ENCODE results near the gene SUFU. TPM values are rescaled to one million over a fixed set of nuclear protein-coding genes. Genes with fewer than 3 reads are reported as not detected.
"Not testable (repeated sequence)": the region's sequence is repeated elsewhere in the genome, so short reads cannot be mapped to it uniquely, and the experiment has no call there.

SUFU gene
- polyA plus RNA-seq, 1 donor from 2014 or later: 5.0 TPM

DNA sequence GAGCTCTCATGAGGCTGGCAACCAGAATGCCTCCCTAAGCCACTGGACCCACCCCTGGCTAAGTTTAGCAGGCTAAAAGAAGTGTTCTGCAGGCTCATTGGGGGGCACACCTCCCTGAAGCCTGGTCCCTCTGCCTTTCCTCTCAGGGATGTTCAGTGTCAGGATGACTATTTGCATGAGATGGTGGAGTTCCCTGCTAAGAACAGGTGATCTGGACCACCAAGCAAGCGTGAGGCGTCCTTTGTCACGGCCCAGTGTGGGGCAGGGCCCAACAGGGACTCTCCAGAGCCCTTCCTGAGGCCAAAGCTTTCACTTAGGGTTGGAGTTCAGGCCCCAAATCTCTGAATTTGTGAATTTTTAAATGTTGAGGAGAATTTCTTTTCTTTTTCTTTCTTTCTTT, 12.0 kb downstream of the SUFU start:
- Mint-ChIP-seq H3K4me3 (no peak overlapping the region), H3K27ac (no peak overlapping the region), H3K27me3 (no peaks in the 10 kb centered on the region), H3K36me3 (peaks cover 6% of the 10 kb centered on the region), H3K4me1 (peaks cover 13 to 15% (median 15%) of the 10 kb centered on the region in 3 donors), H3K9me3 (no peaks in the 10 kb centered on the region)

DNA sequence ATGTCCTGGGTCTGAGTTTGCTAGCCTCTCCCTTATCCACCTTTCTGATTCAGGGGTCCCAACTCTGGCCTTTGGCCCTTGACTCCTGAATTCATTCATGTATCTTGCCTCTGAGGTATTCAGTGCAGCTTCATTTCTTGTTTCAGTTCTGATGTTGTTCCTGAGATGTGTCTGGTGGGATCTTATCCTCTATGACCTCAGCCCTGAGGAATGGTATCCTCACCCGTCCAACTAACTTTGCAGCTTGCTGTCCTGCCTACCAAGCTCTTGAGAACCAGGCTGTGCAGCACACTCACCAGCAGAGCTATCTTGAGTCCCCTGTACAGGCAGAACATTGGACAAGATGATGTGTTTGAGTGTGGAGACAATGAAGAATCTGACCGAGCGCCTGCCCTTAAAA, 13.8 kb downstream of the SUFU start:
- H3K36me3 Mint-ChIP-seq: peaks cover 6% of the 10 kb centered on the region
- H3K27me3 Mint-ChIP-seq: no peaks in the 10 kb centered on the region
- H3K9me3 Mint-ChIP-seq: no peaks in the 10 kb centered on the region
- peaks cover 0 to 5% (median 0%) of the 10 kb centered on the region in 3 donors for H3K4me1 Mint-ChIP-seq
- H3K4me3 Mint-ChIP-seq: no peak overlapping the region
- peak overlapping the region in 1 of 3 donors; percentile 60 for H3K27ac Mint-ChIP-seq

DNA sequence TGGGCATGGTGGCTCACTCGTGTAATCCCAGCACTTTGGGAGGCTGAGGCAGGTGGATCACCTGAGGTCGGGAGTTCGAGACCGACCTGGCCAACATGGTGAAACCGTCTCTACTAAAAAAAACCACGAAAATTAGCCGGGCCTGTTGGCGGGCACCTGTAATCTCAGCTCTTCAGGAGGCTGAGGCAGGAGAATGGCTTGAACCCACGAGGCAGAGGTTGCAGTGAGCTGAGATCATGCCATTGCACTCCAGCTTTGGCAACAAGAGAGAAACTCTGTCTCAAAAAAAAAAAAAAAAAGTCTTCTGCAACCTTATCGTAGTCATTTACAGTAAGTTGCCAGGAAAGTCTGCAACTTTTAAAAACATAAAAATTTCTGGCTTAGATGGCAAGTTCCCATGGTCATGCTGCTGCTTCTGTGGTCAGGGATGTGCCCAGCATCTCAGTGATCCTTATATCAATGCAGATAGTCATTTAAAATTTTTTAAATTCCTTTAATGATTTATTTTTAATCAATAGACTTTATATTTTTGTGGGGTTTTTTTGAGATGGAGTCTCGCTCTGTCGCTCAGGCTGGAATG, 15.6 kb downstream of the SUFU start:
- Mint-ChIP-seq H3K4me1 (peaks cover 0 to 5% (median 0%) of the 10 kb centered on the region in 3 donors), H3K9me3 (no peaks in the 10 kb centered on the region), H3K27ac (no peak overlapping the region), H3K27me3 (no peaks in the 10 kb centered on the region), H3K36me3 (peaks cover 6% of the 10 kb centered on the region), H3K4me3 (no peak overlapping the region)

DNA sequence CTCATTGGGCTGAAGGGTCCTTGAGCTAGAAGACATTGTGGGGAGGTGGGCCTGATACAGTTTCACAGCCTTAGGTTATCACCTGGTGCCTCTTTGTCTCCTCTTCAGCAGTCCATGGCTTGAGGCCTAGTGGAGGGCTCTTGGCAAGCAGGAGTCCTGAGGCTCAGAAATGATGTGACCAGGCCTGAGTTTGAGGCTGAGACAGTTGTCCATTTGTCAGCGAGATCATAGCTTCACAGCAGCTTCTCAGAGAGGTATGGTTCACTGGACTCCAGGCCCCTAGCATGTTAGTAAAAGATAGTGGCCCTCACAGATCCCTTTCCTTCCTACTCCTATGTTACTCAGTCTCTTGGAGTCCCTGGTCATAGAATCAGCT, 19.1 kb downstream of the SUFU start:
- Mint-ChIP-seq H3K27me3 (no peaks in the 10 kb centered on the region), H3K36me3 (peaks cover 7% of the 10 kb centered on the region), H3K9me3 (no peaks in the 10 kb centered on the region), H3K27ac (no peak overlapping the region), H3K4me1 (peaks cover 0 to 3% (median 0%) of the 10 kb centered on the region in 3 donors), H3K4me3 (no peak overlapping the region)

DNA sequence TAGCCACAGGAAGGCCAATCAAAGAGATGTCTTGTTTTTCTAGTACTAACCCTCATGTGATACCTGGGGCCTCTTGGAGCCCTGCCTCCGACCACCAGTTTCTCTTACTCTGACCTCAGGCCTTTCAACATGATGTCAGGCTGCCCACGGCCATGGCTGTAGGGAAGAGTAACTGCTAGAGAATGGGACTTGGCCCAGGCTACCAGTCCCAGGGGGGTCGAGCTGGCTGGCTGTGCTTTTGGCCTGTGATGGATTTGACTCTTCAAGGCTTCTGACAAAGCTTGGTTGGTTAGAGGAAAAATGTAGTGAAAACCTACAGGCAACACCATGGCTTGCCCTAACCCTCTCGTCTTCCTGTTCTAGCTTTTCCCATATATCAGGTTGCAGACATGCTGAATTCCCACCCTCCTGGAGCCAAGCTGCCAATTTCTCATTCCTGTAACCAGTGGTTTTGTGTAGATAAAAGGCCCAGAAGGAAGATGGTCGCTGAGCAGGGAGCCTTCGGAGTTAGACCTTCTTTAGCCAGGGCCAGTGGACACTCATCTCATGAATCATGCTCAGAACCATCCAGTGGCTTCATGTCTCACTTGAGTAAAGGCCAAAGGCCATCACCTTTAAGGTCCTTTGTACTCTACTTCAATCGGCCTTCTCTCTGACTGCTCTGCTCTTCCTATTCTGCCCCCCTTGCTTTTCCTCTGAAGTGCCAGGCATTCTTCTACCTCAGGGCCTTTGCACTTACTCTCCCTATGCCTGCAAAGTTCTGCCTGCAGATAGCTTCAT, 19.7 kb downstream of the SUFU start:
- Mint-ChIP-seq H3K9me3 (no peaks in the 10 kb centered on the region), H3K27ac (no peak overlapping the region), H3K4me1 (peaks cover 0 to 3% (median 0%) of the 10 kb centered on the region in 3 donors), H3K4me3 (no peak overlapping the region), H3K27me3 (no peaks in the 10 kb centered on the region), H3K36me3 (peaks cover 7% of the 10 kb centered on the region)

DNA sequence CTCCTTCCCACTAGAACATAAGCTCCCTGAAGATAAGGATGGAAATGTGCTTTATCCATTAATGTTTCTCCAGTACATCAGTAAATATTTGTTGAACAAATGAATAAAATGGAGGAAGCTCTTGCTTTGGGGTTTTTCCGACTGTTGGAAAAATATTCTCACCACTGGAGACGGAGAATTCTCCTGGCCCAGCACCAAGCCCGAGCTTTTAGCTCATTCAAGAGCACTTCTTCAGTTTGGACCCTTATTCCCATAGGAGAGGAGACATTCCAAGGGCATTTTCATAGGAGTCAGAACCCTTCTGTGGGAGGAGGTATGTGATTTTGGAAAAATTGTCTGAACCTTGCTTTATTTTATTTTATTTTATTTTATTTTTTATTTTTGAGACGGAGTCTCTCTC, 21.0 kb downstream of the SUFU start:
- no peak overlapping the region for H3K4me3 Mint-ChIP-seq
- H3K36me3 Mint-ChIP-seq: peaks cover 7% of the 10 kb centered on the region
- H3K9me3 Mint-ChIP-seq: no peaks in the 10 kb centered on the region
- H3K4me1 Mint-ChIP-seq: peaks cover 0 to 3% (median 0%) of the 10 kb centered on the region in 3 donors
- H3K27ac Mint-ChIP-seq: no peak overlapping the region
- no peaks in the 10 kb centered on the region for H3K27me3 Mint-ChIP-seq

DNA sequence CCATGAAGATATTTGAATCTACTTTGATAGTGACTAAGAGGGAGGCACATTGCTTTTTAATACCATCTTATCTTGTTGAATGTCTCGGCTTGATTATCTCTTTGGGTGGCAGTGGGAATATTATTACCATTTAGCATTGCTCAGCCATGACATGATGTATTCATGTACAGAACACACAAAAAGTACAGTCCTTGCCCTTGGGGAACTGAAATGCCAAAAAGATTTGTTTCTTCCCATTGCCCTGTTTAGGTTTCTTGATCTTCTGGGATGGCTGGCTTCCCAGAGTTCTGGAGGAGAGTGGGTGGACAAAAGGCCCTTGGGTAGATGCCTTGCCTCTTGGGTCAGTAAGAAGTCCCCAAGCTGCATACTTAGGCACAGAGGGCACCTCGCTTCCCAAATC, 23.8 kb downstream of the SUFU start:
- H3K27ac Mint-ChIP-seq: no peak overlapping the region
- H3K27me3 Mint-ChIP-seq: no peaks in the 10 kb centered on the region
- H3K9me3 Mint-ChIP-seq: no peaks in the 10 kb centered on the region
- H3K4me3 Mint-ChIP-seq: no peak overlapping the region
- H3K36me3 Mint-ChIP-seq: peaks cover 6% of the 10 kb centered on the region
- H3K4me1 Mint-ChIP-seq: peaks cover 0 to 1% (median 0%) of the 10 kb centered on the region in 3 donors

DNA sequence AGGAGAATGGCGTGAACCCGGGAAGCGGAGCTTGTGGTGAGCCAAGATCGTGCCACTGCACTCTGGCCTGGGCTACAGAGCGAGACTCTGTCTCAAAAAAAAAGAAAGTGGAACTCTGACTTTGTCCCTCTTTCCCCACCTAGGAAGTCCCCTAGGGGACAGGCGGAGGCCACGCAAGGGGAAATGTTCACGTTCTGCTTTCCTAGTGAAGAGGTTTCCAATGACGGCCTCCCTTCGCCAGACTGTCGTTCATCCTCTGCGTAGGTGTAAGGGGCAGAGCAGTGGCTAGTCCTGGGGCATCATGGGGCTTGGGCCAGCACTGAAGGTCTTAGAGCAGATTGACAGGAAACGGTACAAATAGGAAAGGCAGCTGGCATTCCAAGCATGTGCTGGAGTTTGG, 30.6 kb downstream of the SUFU start:
- Mint-ChIP-seq H3K36me3 (no peaks in the 10 kb centered on the region), H3K9me3 (no peaks in the 10 kb centered on the region), H3K27me3 (no peaks in the 10 kb centered on the region), H3K4me1 (peaks cover 9% of the 10 kb centered on the region in 3 donors), H3K27ac (no peak overlapping the region), H3K4me3 (no peak overlapping the region)

DNA sequence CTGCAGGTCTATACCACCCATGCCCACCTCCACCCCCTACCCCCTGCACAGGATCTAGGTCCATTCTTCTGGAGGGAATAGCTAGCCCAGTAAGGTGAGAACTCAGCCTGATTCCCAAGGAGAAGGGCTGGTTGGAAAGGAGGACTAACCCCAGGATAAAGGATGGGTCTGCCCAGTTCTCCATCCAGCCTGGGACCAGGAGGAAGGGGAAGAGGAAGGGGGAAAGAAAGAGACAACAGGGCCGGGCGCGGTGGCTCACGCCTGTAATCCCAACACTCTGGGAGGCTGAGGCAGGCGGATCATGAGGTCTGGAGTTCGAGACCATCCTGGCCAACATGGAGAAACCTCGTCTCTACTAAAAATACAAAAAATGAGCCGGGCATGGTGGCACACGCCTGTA, 31.2 kb downstream of the SUFU start:
- H3K27me3 Mint-ChIP-seq, H3K27ac Mint-ChIP-seq, H3K9me3 Mint-ChIP-seq, H3K36me3 Mint-ChIP-seq, H3K4me3 Mint-ChIP-seq, H3K4me1 Mint-ChIP-seq: not testable (repeated sequence)

DNA sequence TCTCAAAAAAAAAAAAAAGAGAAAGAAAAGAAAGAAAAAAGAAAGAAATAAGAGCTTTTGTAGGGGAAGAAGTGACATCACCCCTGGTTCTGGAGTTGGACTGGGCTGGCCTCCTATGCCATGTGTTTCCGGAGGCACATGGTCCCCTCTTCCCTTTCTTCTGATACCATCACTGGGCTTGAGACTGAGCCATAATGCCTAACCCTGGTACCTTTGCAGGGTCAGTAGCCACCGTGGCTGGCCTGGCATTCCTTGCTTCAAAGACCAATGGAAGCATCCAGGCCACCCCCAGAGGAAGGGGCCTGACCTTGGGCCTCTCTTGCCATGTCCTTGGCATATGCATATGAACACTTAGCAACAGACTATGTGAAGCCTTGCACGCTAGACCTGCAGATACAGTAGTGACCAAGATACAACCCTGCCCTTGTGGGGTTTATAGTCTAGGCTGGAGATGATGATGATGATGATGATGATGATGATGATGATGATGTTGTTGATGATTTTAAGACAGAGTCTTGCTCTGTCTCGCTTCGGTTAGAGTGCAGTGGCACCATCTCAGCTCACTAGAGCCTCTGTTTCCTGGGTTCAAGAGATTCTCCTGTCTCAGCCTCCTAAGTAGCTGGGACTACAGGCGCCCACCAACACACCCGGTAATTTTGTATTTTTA, 31.8 kb downstream of the SUFU start:
- no peak overlapping the region for H3K27ac Mint-ChIP-seq

DNA sequence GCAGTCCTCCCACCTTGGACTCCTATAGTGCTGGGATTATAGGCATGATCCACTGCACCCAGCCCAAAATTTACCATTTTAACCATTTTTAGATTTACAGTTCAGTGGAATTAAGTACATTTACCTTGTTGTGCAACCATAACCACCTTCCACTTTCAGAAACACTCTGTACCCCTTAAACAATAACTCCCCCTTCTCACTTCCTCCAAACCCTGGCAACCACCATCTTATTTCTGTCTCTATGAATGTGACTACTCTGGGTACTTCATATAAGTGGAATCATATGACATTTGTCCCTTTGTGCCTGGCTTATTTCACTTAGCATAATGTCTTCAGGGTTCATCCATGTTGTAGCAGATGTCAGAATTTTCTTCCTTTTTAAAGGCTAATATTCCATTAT, 33.6 kb downstream of the SUFU start:
- Mint-ChIP-seq H3K27me3 (no peaks in the 10 kb centered on the region), H3K9me3 (no peaks in the 10 kb centered on the region), H3K4me3 (no peak overlapping the region), H3K27ac (no peak overlapping the region), H3K36me3 (no peaks in the 10 kb centered on the region), H3K4me1 (peaks cover 8 to 13% (median 12%) of the 10 kb centered on the region in 3 donors)

More for the DNA sequence above, 31.8 kb downstream of the SUFU start:
- peaks cover 9% of the 10 kb centered on the region in 3 donors for H3K4me1 Mint-ChIP-seq
- no peak overlapping the region for H3K4me3 Mint-ChIP-seq
- no peaks in the 10 kb centered on the region for H3K36me3 Mint-ChIP-seq
- no peaks in the 10 kb centered on the region for H3K9me3 Mint-ChIP-seq
- H3K27me3 Mint-ChIP-seq: no peaks in the 10 kb centered on the region

DNA sequence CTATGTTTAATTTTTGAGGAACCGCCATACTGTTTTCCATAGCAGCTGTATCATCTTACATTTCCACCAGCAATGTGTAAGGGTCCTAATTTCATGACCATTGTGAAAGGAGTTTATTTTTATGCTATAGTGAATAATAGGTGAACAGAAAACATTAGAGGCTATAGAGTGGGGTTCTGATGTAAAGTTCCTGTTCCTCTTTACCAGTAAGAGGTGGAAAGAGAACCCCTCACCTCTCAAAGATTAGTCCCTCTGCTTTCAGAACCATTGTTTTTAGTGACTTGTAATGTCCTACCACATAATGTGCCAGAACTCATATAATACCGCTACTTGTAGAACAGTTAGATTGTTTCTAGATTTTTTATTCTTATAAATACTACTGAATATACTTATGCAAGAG, 34.2 kb downstream of the SUFU start:
- no peaks in the 10 kb centered on the region for H3K27me3 Mint-ChIP-seq
- no peak overlapping the region for H3K27ac Mint-ChIP-seq
- peaks cover 1% of the 10 kb centered on the region for H3K36me3 Mint-ChIP-seq

DNA sequence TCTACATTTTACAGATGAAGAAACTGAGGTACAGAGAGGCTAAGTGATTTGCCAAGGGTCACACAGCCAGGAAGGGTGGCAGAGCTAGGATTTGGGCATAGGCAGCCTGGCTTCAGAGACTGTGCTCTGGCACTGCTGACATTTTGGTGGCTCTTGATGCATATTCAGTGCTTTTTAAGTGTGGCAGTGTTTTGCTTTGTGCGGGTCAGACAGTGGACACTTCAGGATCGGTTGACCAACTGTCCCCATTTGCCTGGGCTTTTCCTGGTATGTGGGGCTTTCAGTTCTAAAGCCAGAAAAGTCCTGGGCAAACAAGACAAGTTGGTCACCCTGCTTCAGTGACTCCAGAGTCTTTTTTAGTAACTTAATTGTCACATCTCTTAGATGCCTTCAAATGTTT, 35.0 kb downstream of the SUFU start:
- peaks cover 3% of the 10 kb centered on the region for H3K36me3 Mint-ChIP-seq
- no peaks in the 10 kb centered on the region for H3K9me3 Mint-ChIP-seq
- H3K27ac Mint-ChIP-seq: no peak overlapping the region
- no peaks in the 10 kb centered on the region for H3K27me3 Mint-ChIP-seq
- H3K4me3 Mint-ChIP-seq: no peak overlapping the region
- peaks cover 4 to 14% (median 13%) of the 10 kb centered on the region in 3 donors for H3K4me1 Mint-ChIP-seq

More for the DNA sequence above, 34.2 kb downstream of the SUFU start:
- Mint-ChIP-seq H3K4me3 (no peak overlapping the region), H3K9me3 (no peaks in the 10 kb centered on the region), H3K4me1 (peaks cover 6 to 14% (median 13%) of the 10 kb centered on the region in 3 donors)

DNA sequence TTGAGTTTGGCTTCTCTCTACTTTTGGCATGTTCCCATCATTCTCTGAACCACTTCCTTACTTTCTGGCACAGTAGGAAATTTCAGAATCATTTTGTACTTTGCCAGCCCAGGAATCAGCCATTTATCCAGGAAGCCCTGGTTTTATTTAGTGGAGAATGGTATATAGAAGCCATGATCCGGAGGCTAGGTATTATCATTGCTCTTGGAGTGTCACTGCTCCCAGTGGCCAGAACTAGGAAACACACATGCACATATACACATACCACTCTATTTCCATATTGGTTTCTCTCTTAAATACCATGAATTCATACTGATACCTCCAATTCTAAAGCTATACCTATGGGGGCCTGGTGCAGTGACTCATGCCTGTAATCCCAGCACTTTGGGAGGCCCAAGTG, 36.3 kb downstream of the SUFU start:
- Mint-ChIP-seq H3K27me3 (no peaks in the 10 kb centered on the region), H3K4me3 (no peak overlapping the region), H3K4me1 (peaks cover 4 to 17% (median 14%) of the 10 kb centered on the region in 3 donors), H3K36me3 (peaks cover 3% of the 10 kb centered on the region), H3K27ac (no peak overlapping the region), H3K9me3 (no peaks in the 10 kb centered on the region)

DNA sequence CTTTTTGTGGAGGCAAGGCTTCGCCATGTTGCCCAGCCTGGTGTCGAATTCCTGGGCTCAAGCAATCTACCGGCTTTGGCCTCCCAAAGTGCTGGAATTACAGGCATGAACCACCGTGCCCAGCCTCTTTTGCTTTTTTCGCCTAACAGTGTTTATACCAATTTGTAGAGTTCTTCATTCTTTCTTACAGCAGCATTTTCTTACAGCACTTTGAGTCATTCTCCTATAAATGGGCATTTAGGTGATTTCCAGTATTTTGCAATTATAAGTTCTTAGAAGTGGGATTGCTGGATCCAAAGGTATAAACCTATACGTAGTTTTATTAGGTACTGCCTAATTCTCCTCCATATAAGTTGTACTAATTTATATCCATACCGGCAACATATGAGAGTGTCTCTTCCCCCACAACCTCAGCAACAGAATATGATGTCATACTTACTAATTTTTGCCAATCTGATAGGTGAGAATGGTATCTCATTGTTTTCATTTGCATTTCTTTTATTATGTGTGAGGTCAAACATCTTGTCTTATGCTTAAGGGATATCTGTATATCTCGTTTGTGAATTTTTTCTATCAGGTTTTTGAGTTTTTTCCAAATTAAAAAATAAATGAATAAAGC, 39.1 kb downstream of the SUFU start:
- H3K36me3 Mint-ChIP-seq: peaks cover 6% of the 10 kb centered on the region
- H3K4me3 Mint-ChIP-seq: no peak overlapping the region
- H3K4me1 Mint-ChIP-seq: peaks cover 0 to 11% (median 8%) of the 10 kb centered on the region in 3 donors
- no peak overlapping the region for H3K27ac Mint-ChIP-seq
- no peaks in the 10 kb centered on the region for H3K27me3 Mint-ChIP-seq
- no peaks in the 10 kb centered on the region for H3K9me3 Mint-ChIP-seq

All from IgD-negative memory B cell (primary cell).